Measurements from ENCODE around the gene NDUFS4.

The NDUFS4 gene

GRCh38 chr5:53597894-53598293, 37.5 kb downstream of the NDUFS4 start:
- H3K4me3 ChIP-seq (ENCODE audit: low read depth in 1 of 2, low read length in 2 of 2): no peak overlapping the region
- H3K9me3 ChIP-seq (ENCODE audit: insufficient read depth, low read length, severe bottlenecking): no peaks in the 10 kb centered on the region
- ATAC-seq (ENCODE audit: insufficient read depth, low read depth) (no peak), DNase-seq (no peak)
- H3K9ac ChIP-seq (ENCODE audit: low read depth, low read length): no peak overlapping the region
- no peak overlapping the region for H3K27ac ChIP-seq (ENCODE audit: low read length)
- no peak overlapping the region for H3K4me2 ChIP-seq (ENCODE audit: insufficient read depth, low read length)
- H3K27me3 ChIP-seq (ENCODE audit: insufficient read depth, low read length, poor library complexity): no peaks in the 10 kb centered on the region
- H2AFZ ChIP-seq (ENCODE audit: low read depth, low read length): no peak overlapping the region
- H3K79me2 ChIP-seq (ENCODE audit: insufficient read depth, low read length): peaks cover 55% of the 10 kb centered on the region
- peaks cover 4% of the 10 kb centered on the region; the same call in 1 of the 2 replicates for H4K20me1 ChIP-seq (ENCODE audit: insufficient read depth, low read length)
- H3K4me1 ChIP-seq (ENCODE audit: insufficient read depth, low read length): no peaks in the 10 kb centered on the region
- TF ChIP-seq CTCF (IDR thresholded peaks at IDR 0.05; ENCODE audit: borderline replicate concordance, extremely low read depth, low read length, poor library complexity, severe bottlenecking): no peak
- TF ChIP-seq EZH2 (IDR thresholded peaks at IDR 0.05; ENCODE audit: borderline replicate concordance, low read depth, low read length, severe bottlenecking): no peak
- H3K36me3 ChIP-seq (ENCODE audit: insufficient read depth, low read length): no peaks in the 10 kb centered on the region

DNA sequence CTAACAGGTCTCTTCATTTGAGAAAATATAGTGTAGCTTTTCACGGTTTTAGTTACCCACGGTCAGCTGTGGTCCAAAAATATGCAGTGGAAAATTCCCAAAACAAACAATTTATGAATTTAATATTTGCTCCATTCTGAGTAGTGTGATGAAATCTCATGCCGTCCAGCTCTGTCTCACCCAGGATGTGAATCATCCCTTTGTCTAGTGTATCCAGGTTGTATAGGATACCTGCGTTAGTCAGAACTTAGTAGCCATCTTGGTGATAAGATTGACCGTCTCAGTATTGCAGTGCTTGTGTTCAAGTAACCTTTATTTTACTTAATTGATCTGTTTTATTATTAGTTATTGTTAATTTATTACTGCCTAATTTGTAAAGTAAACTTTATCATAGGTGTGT, 41.1 kb downstream of the NDUFS4 start:
- Histone ChIP-seq H3K4me2 (ENCODE audit: insufficient read depth, low read length) (no peak overlapping the region), H3K9me3 (ENCODE audit: insufficient read depth, low read length, severe bottlenecking) (no peaks in the 10 kb centered on the region), H3K27ac (ENCODE audit: low read length) (no peak overlapping the region), H4K20me1 (ENCODE audit: insufficient read depth, low read length) (no peaks in the 10 kb centered on the region), H3K4me3 (ENCODE audit: low read depth in 1 of 2, low read length in 2 of 2) (no peak overlapping the region), H3K9ac (ENCODE audit: low read depth, low read length) (no peak overlapping the region), H3K79me2 (ENCODE audit: insufficient read depth, low read length) (peaks cover 27% of the 10 kb centered on the region), H2AFZ (ENCODE audit: low read depth, low read length) (no peak overlapping the region), H3K36me3 (ENCODE audit: insufficient read depth, low read length) (peaks cover 15% of the 10 kb centered on the region; the same call in 1 of the 2 replicates), H3K4me1 (ENCODE audit: insufficient read depth, low read length) (no peaks in the 10 kb centered on the region), H3K27me3 (ENCODE audit: insufficient read depth, low read length, poor library complexity) (no peaks in the 10 kb centered on the region)
- ATAC-seq (ENCODE audit: insufficient read depth, low read depth): no peak
- no peak for DNase-seq
- TF ChIP-seq CTCF (IDR thresholded peaks at IDR 0.05; ENCODE audit: borderline replicate concordance, extremely low read depth, low read length, poor library complexity, severe bottlenecking) (no peak), EZH2 (IDR thresholded peaks at IDR 0.05; ENCODE audit: borderline replicate concordance, low read depth, low read length, severe bottlenecking) (no peak)

GRCh38 chr5:53603009-53603687, 42.7 kb downstream of the NDUFS4 start:
- Histone ChIP-seq H3K79me2 (ENCODE audit: insufficient read depth, low read length) (peaks cover 17% of the 10 kb centered on the region), H4K20me1 (ENCODE audit: insufficient read depth, low read length) (no peaks in the 10 kb centered on the region), H3K9me3 (ENCODE audit: insufficient read depth, low read length, severe bottlenecking) (no peaks in the 10 kb centered on the region), H3K27ac (ENCODE audit: low read length) (no peak overlapping the region), H2AFZ (ENCODE audit: low read depth, low read length) (no peak overlapping the region), H3K36me3 (ENCODE audit: insufficient read depth, low read length) (peaks cover 21% of the 10 kb centered on the region; the same call in 1 of the 2 replicates), H3K4me3 (ENCODE audit: low read depth in 1 of 2, low read length in 2 of 2) (no peak overlapping the region), H3K4me2 (ENCODE audit: insufficient read depth, low read length) (no peak overlapping the region), H3K4me1 (ENCODE audit: insufficient read depth, low read length) (no peaks in the 10 kb centered on the region), H3K9ac (ENCODE audit: low read depth, low read length) (no peak overlapping the region), H3K27me3 (ENCODE audit: insufficient read depth, low read length, poor library complexity) (no peaks in the 10 kb centered on the region)
- DNase-seq: no peak
- no peak for ATAC-seq (ENCODE audit: insufficient read depth, low read depth)
- no peak for TF ChIP-seq EZH2 (IDR thresholded peaks at IDR 0.05; ENCODE audit: borderline replicate concordance, low read depth, low read length, severe bottlenecking)
- TF ChIP-seq CTCF (IDR thresholded peaks at IDR 0.05; ENCODE audit: borderline replicate concordance, extremely low read depth, low read length, poor library complexity, severe bottlenecking): no peak

Data from DND-41 (cell line).